Heart left ventricle (tissue), 13 donors: ENCODE data around the gene TIGD2.

Experiments used
- POLR2A ChIP-seq, 2 donors: fragments of 450-650 bp; IDR thresholded peaks; one replicate each; pipeline ENCODE4 v1.6.1; 2017; ENCODE audit warnings: antibody characterized with exemption in 2 of 2, mild to moderate bottlenecking in 2 of 2, moderate library complexity in 2 of 2
- TF ChIP-seq, protein P1 (sequence below), 12 donors: fragments of 200-600 bp; sonication (generic) in 4 of 12; IDR thresholded peaks; one replicate each; pipeline versions ENCODE4 v1.5.0 to v1.8.0; 2018 to 2022; ENCODE audit warnings: antibody characterized with exemption in 12 of 12, mild to moderate bottlenecking in 5 of 12
- donor health status: ischemic (EF 13 %, LVEDD 7.1; RV severe dilation, severe dysfunction).
- donor health status: DM: no; HTN: yes; CAD: no.
- donor health status: DM: no; HTN: no; CAD: no.
- donor health status: ischemic (EF 25% LVEDD 6.9; RV normal size, moderate dysfunction).
- donor health status: ischemic (EF 25% LVEDD 5.7; RV mildly dilated, moderate dysfunction).
- donor health status: ischemic (EF 35%, LVEDD 5.7; RV mildly dilated, moderate dysfunction).
- donor health status: nonischemic (EF 11% LVEDD 7.7; RV severe dilation, severe dysfunction).
- donor health status: DM: yes; HTN: yes; CAD: no.
- donor health status: PGD.
- donor health status: ischemic (EF 29% LVEDD 5.4; RV normal size, mild dysfunction).
- donor health status: nonischemic (EF 23%, LVEDD 6.1; RV moderate dilation, normal function).

DNA sequence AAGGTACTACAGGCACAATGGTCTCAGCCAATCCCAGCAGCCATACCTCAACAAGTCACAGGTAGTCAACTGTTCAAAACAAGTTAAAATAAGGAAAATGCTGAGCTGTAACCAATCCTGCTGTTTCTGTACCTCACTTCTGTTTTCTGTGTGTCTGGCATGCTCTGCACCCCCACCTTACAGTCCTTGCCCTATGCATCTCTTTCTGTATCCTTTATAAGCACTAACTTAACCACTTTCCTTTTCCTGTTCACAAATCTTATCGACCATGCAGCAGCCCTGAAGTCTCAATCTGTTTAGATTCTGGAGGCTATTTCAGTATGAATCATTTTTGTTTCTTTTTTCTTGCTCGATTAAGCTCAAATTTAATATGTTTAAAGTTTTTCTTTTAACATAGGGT is 41.9 kb upstream of the TIGD2 start:
- TF ChIP-seq, protein P1, sequence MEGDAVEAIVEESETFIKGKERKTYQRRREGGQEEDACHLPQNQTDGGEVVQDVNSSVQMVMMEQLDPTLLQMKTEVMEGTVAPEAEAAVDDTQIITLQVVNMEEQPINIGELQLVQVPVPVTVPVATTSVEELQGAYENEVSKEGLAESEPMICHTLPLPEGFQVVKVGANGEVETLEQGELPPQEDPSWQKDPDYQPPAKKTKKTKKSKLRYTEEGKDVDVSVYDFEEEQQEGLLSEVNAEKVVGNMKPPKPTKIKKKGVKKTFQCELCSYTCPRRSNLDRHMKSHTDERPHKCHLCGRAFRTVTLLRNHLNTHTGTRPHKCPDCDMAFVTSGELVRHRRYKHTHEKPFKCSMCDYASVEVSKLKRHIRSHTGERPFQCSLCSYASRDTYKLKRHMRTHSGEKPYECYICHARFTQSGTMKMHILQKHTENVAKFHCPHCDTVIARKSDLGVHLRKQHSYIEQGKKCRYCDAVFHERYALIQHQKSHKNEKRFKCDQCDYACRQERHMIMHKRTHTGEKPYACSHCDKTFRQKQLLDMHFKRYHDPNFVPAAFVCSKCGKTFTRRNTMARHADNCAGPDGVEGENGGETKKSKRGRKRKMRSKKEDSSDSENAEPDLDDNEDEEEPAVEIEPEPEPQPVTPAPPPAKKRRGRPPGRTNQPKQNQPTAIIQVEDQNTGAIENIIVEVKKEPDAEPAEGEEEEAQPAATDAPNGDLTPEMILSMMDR (IDR thresholded peaks at IDR 0.05), result no peak
- no peak for TF ChIP-seq POLR2A (IDR thresholded peaks at IDR 0.05)
